Measurements from ENCODE around the gene LIMS1. TPM values are rescaled to one million over a fixed set of nuclear protein-coding genes. Genes with fewer than 3 reads are reported as not detected.
"Not testable (repeated sequence)": the region's sequence is repeated elsewhere in the genome, so short reads cannot be mapped to it uniquely, and the experiment has no call there.

LIMS1 gene
- total RNA-seq, 4 donors from 2014 or later = 147 to 308 (median 224) TPM

- H3K9me3 ChIP-seq; H3K4me3 ChIP-seq; H3K36me3 ChIP-seq; in situ Hi-C loops (cut with MboI; ENCODE audit: low sequenced_read_pairs in 4 of 4); H3K27me3 ChIP-seq; intact Hi-C loops (cut with DNase I; ENCODE audit: low total_unique reads): not testable (repeated sequence)
- ATAC-seq = peak; percentile 27 to 31
- peak in 1 of 2 donors; percentile 57 for DNase-seq
- Histone ChIP-seq H3K4me1 (peaks cover 60 to 74% of the 10 kb centered on the region in 2 donors), H3K27ac (peak overlapping the region; percentile 70 to 77 (median 74))
- TF ChIP-seq POLR2A (IDR thresholded peaks at IDR 0.05) = peak in 1 of 2 donors; percentile 41
Measured at GRCh38 chr2:108556581-108556980, 22.3 kb downstream of the LIMS1 start.

GRCh38 chr2:108560241-108560811, 26.1 kb downstream of the LIMS1 start:
- intact Hi-C loops (cut with DNase I; ENCODE audit: low total_unique reads) = no loop called here
- in situ Hi-C loops (cut with MboI; ENCODE audit: low sequenced_read_pairs in 4 of 4) = no loop called here
- no peaks in the 10 kb centered on the region for H3K36me3 ChIP-seq
- TF ChIP-seq, protein P1, sequence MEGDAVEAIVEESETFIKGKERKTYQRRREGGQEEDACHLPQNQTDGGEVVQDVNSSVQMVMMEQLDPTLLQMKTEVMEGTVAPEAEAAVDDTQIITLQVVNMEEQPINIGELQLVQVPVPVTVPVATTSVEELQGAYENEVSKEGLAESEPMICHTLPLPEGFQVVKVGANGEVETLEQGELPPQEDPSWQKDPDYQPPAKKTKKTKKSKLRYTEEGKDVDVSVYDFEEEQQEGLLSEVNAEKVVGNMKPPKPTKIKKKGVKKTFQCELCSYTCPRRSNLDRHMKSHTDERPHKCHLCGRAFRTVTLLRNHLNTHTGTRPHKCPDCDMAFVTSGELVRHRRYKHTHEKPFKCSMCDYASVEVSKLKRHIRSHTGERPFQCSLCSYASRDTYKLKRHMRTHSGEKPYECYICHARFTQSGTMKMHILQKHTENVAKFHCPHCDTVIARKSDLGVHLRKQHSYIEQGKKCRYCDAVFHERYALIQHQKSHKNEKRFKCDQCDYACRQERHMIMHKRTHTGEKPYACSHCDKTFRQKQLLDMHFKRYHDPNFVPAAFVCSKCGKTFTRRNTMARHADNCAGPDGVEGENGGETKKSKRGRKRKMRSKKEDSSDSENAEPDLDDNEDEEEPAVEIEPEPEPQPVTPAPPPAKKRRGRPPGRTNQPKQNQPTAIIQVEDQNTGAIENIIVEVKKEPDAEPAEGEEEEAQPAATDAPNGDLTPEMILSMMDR (IDR thresholded peaks at IDR 0.05 in 4 of 5, conservative IDR thresholded peaks at IDR 0.05 in 1 of 5) = no peak
- no peak for TF ChIP-seq POLR2A (IDR thresholded peaks at IDR 0.05)
- no peak overlapping the region for H3K4me3 ChIP-seq
- peaks cover 46 to 59% of the 10 kb centered on the region in 2 donors for H3K4me1 ChIP-seq
- no peaks in the 10 kb centered on the region for H3K9me3 ChIP-seq
- no peak for ATAC-seq
- DNase-seq = no peak
- no peaks in the 10 kb centered on the region for H3K27me3 ChIP-seq
- H3K27ac ChIP-seq = peak overlapping the region; percentile 53 to 67 (median 60)

DNA sequence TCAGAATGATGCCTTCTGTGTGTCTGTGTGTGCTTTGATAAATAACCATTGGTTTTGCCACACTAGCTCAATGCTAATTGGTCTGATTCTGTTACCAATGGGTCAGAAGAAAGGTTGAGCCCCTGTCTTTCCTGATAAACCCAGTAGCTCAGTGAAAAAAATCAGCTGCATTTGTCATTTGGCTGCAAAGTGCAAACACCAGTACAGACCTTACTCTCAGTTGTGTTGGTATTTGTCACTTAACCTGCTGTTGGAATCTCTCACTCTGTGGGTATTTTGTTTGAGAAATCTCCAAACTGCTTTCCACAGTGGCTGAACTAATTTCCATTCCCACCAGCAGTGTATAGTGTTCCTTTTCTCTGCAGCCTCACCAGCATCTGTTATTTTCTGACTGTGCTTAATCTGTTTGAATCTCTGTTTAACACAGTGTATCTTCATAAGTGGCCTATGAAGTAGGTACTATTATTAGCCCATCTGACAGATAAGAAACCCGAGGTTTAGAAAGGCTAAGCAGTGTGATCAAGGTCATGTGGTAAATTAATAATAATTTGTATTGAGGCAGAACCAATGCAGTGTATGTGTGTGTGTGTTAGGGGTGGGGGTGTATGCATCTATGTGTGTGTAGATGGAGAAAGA, 26.7 kb downstream of the LIMS1 start:
- in situ Hi-C loops (cut with MboI; ENCODE audit: low sequenced_read_pairs in 4 of 4) = no loop called here
- H3K27ac ChIP-seq = peak overlapping the region; percentile 53 to 67 (median 60)
- peak; percentile 45 to 77 for ATAC-seq
- DNase-seq = no peak
- H3K4me3 ChIP-seq = no peak overlapping the region
- H3K4me1 ChIP-seq = peaks cover 49 to 62% of the 10 kb centered on the region in 2 donors
- H3K27me3 ChIP-seq = no peaks in the 10 kb centered on the region
- intact Hi-C loops (cut with DNase I; ENCODE audit: low total_unique reads) = no loop called here
- no peaks in the 10 kb centered on the region for H3K36me3 ChIP-seq
- H3K9me3 ChIP-seq = no peaks in the 10 kb centered on the region
- TF ChIP-seq POLR2A (IDR thresholded peaks at IDR 0.05) = peak in 1 of 2 donors; percentile 11
- TF ChIP-seq, protein P1 (IDR thresholded peaks at IDR 0.05 in 4 of 5, conservative IDR thresholded peaks at IDR 0.05 in 1 of 5) = no peak

DNA sequence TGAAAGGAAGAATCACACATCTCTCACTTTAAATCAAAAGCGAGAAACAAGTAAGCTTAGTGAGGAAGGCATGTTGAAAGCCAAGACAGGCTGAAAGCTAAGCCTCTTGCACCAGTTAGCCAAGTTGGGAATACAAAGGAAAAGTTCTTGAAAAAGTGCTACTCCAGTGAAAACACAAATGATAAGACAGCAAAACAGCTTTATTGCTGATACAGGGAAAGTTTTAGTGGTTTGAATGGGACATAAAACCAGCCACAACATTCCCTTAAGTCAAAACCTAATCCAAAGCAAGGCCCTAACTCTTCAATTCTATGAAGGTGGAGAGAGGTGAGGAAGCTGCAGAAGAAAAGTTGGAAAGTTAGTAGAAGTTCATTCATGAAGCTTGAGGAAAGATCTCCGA, 28.0 kb downstream of the LIMS1 start:
- no peak for DNase-seq
- no peak for ATAC-seq
- in situ Hi-C loops (cut with MboI; ENCODE audit: low sequenced_read_pairs in 4 of 4) = no loop called here
- Histone ChIP-seq H3K27ac (peak overlapping the region; percentile 7 to 64 (median 54)), H3K4me1 (peaks cover 52 to 68% of the 10 kb centered on the region in 2 donors), H3K9me3 (no peaks in the 10 kb centered on the region), H3K4me3 (no peak overlapping the region), H3K36me3 (no peaks in the 10 kb centered on the region), H3K27me3 (no peaks in the 10 kb centered on the region)
- intact Hi-C loops (cut with DNase I; ENCODE audit: low total_unique reads) = no loop called here
- no peak for TF ChIP-seq POLR2A (IDR thresholded peaks at IDR 0.05)
- TF ChIP-seq, protein P1 (IDR thresholded peaks at IDR 0.05 in 4 of 5, conservative IDR thresholded peaks at IDR 0.05 in 1 of 5) = no peak

GRCh38 chr2:108564510-108564909, 30.2 kb downstream of the LIMS1 start:
- in situ Hi-C loops (cut with MboI; ENCODE audit: low sequenced_read_pairs in 4 of 4) (no loop called here), intact Hi-C loops (cut with DNase I; ENCODE audit: low total_unique reads) (no loop called here)
- Histone ChIP-seq H3K36me3 (no peaks in the 10 kb centered on the region), H3K4me3 (no peak overlapping the region), H3K4me1 (peaks cover 46 to 74% of the 10 kb centered on the region in 2 donors), H3K27ac (peak overlapping the region in 1 of 4 donors; percentile 52), H3K9me3 (no peaks in the 10 kb centered on the region), H3K27me3 (no peaks in the 10 kb centered on the region)
- ATAC-seq = no peak
- TF ChIP-seq, protein P1 (IDR thresholded peaks at IDR 0.05 in 4 of 5, conservative IDR thresholded peaks at IDR 0.05 in 1 of 5) = no peak
- no peak for TF ChIP-seq POLR2A (IDR thresholded peaks at IDR 0.05)
- no peak for DNase-seq

All from gastrocnemius medialis (tissue), 4 donors.